ENCODE data around the gene GABARAPL1. TPM values are rescaled to one million over a fixed set of nuclear protein-coding genes. Genes with fewer than 3 reads are reported as not detected.

Gene GABARAPL1
- total RNA-seq, 3 donors from 2014 or later: 146 to 182 (median 155) TPM

GRCh38 chr12:10211101-10211939 is 1.4 kb upstream of the GABARAPL1 start:
- no peak for DNase-seq (ENCODE audit: low spot score in 2 of 2)
- intact Hi-C loops (cut with DNase I; ENCODE audit: low total_unique reads): no loop called here

GRCh38 chr12:10211940-10212738 is 538 bp upstream of the GABARAPL1 start:
- peak; percentile 55 for TF ChIP-seq POLR2A (IDR thresholded peaks at IDR 0.05)
- peak; percentile 90 to 99 (median 92) for TF ChIP-seq POLR2AphosphoS5 (IDR thresholded peaks at IDR 0.05)
- no peak for TF ChIP-seq CTCF (IDR thresholded peaks at IDR 0.05)
- H3K4me1 ChIP-seq: no peaks in the 10 kb centered on the region
- peak overlapping the region; percentile 99 for H3K27ac ChIP-seq
- peak overlapping the region; percentile 69 to 91 (median 82) for H3K4me3 ChIP-seq
- DNase-seq (ENCODE audit: low spot score in 2 of 2): peak; percentile 97 to 98
- H3K27me3 ChIP-seq: no peaks in the 10 kb centered on the region
- no peaks in the 10 kb centered on the region for H3K36me3 ChIP-seq
- no peaks in the 10 kb centered on the region for H3K9me3 ChIP-seq
- intact Hi-C loops (cut with DNase I; ENCODE audit: low total_unique reads): no loop called here

More at GRCh38 chr12:10211101-10211939, 1.4 kb upstream of the GABARAPL1 start:
- H3K9me3 ChIP-seq: no peaks in the 10 kb centered on the region
- peak overlapping the region in 1 of 3 donors; percentile 91 for H3K4me3 ChIP-seq
- H3K27me3 ChIP-seq: no peaks in the 10 kb centered on the region
- H3K36me3 ChIP-seq: no peaks in the 10 kb centered on the region
- TF ChIP-seq CTCF (IDR thresholded peaks at IDR 0.05) (no peak), POLR2AphosphoS5 (IDR thresholded peaks at IDR 0.05) (no peak), POLR2A (IDR thresholded peaks at IDR 0.05) (no peak)
- H3K27ac ChIP-seq: peak overlapping the region; percentile 99
- H3K4me1 ChIP-seq: no peaks in the 10 kb centered on the region

GRCh38 chr12:10213168-10214135 is 775 bp downstream of the GABARAPL1 start:
- H3K27me3 ChIP-seq: no peaks in the 10 kb centered on the region
- intact Hi-C loops (cut with DNase I; ENCODE audit: low total_unique reads): no loop called here
- no peaks in the 10 kb centered on the region for H3K36me3 ChIP-seq
- DNase-seq (ENCODE audit: low spot score in 2 of 2): peak; percentile 71 to 88
- no peaks in the 10 kb centered on the region for H3K4me1 ChIP-seq
- peak; percentile 58 to 84 (median 62) for TF ChIP-seq POLR2AphosphoS5 (IDR thresholded peaks at IDR 0.05)
- TF ChIP-seq CTCF (IDR thresholded peaks at IDR 0.05): no peak
- TF ChIP-seq POLR2A (IDR thresholded peaks at IDR 0.05): peak; percentile 73
- H3K4me3 ChIP-seq: peak overlapping the region; percentile 69 to 91 (median 82)
- no peaks in the 10 kb centered on the region for H3K9me3 ChIP-seq
- peak overlapping the region; percentile 99 for H3K27ac ChIP-seq

GRCh38 chr12:10214136-10214894 is 1.6 kb downstream of the GABARAPL1 start:
- Histone ChIP-seq H3K9me3 (no peaks in the 10 kb centered on the region), H3K36me3 (no peaks in the 10 kb centered on the region), H3K4me3 (peak overlapping the region; percentile 69 to 91 (median 82)), H3K27me3 (no peaks in the 10 kb centered on the region), H3K4me1 (no peaks in the 10 kb centered on the region), H3K27ac (peak overlapping the region; percentile 99)
- TF ChIP-seq POLR2AphosphoS5 (IDR thresholded peaks at IDR 0.05) (no peak), CTCF (IDR thresholded peaks at IDR 0.05) (no peak), POLR2A (IDR thresholded peaks at IDR 0.05) (no peak)
- intact Hi-C loops (cut with DNase I; ENCODE audit: low total_unique reads): no loop called here
- DNase-seq (ENCODE audit: low spot score in 2 of 2): no peak
